ENCODE measurements around the gene CD28. TPM values are rescaled to one million over a fixed set of nuclear protein-coding genes. Genes with fewer than 3 reads are reported as not detected.
A peak's percentile ranks its signal among the peaks of the same experiment; 100 is the strongest.

CD28 gene
- polyA plus RNA-seq (ENCODE audit: insufficient read length in 4 of 4) = 1 to 10 TPM in 3 of 4 donors, under 1 TPM in 1; 0.98 to 2.5 (median 1.4) TPM

DNA sequence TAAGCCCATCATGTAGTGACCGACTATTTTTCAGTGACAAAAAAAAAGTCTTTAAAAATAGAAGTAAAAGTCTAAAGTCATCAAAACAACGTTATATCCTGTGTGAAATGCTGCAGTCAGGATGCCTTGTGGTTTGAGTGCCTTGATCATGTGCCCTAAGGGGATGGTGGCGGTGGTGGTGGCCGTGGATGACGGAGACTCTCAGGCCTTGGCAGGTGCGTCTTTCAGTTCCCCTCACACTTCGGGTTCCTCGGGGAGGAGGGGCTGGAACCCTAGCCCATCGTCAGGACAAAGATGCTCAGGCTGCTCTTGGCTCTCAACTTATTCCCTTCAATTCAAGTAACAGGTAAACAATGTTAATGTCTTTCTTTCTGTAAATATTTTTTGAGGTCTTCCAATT is at the start of gene CD28:
TSS of gene CD28 (plus strand) at position 237 of the 400 bp plus-strand sequence. CDS start at position 295, 58 bp downstream.
- no peak for DNase-seq (ENCODE audit: low read depth in 4 of 4, low spot score in 2 of 4)

DNA sequence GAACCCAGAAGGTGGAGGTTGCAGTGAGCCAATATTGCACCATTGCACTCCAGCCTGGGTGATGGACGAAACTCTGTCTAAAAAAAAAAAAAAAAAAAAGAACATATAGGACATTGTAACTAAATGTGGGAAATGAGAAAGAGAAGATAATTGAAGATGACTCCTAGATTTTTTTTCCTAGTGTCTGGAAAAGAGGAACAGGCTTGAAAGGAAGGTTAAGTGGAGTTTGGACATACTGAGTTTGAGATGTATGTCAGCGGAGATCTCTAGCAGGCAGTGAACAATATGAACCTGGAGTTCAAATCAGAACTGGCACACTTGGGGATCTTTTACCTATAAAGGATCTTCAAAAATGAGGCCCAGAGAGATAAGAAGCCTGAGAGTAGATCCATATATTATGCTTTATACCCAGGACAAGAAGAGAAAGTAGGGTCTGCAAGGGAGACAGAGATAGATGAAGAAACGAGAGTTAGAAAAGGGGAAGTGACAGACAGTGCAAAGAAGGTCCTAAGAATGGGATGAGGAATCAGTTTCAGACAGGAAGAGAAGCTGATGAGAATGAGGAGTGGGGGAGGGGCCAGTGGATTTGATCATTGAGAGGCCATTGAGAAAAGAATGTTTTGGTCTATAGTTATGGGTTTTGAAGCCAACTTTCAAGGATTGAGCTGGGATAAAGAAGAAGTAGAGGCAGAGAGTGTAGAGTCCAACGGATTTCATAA is 46.9 kb upstream of the CD28 start:
- DNase-seq (ENCODE audit: low read depth in 4 of 4, low spot score in 2 of 4) = no peak

DNA sequence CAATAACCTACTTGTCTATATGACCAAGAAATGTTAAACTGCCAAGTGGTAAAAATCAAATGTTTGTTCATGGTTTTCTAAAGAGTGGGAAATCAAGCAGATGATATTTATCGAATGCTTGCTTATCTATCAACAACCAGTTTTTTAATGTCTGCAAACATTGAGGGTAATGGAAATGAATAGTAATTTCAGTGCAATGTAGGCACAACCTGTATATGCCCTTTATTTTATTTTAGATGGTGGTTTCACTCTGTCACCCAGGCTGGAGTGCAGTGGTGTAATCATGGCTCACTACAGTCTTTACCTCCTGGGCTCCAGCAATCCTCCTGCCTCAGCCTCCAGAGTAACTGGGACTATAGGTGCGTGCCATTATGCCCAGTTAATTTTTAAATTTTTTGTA is 46.0 kb upstream of the CD28 start:
- DNase-seq (ENCODE audit: low read depth in 4 of 4, low spot score in 2 of 4) = no peak

DNA sequence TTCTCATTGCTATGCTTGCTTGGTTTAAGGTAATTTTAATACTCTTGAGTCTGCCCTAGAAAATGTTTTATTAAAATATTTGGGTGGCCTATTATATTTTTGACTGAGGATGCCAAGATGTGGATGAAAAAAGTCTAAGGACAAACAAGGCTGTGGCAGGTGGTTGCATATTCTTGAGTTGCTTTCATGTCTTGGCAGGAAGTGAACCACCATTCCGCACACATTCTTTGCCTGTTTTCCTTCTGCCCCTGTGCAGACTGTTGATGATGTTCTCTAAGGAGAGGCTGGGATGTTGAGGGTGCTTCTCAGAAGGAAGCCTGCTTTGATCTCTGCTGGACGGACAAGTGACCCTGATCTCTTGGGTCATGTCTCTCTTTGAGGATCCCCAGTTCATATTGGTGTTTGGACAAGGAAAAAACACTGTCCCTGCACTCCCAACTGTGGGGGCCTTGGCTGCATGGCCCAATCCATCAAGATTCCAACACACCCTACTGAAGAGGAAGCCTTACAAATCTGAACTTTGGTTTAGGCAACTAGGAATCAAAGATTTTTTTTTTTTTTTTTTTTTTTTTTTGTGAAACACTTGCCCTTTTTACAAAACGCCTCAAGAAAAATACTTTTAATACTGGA is 45.0 kb upstream of the CD28 start:
- DNase-seq (ENCODE audit: low read depth in 4 of 4, low spot score in 2 of 4) = no peak

DNA sequence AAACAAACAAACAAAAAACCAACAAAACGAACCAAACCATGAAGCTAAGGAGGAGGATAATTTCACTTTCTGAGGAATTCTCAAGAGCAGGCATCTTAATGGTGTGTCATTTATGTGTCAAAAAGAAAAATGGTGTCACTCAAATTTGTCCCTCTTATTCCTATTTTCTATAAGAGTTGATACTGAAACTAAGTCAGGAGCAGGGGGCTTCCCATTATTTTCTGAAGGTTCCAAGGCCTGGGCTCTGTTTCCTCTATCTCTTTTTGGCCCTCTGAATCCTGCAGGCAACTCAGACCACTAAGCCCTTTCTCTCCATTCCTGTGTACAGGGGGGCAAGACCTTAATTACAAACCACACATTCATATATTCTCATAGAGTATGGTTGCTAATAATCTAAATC is 44.0 kb upstream of the CD28 start:
- no peak for DNase-seq (ENCODE audit: low read depth in 4 of 4, low spot score in 2 of 4)

DNA sequence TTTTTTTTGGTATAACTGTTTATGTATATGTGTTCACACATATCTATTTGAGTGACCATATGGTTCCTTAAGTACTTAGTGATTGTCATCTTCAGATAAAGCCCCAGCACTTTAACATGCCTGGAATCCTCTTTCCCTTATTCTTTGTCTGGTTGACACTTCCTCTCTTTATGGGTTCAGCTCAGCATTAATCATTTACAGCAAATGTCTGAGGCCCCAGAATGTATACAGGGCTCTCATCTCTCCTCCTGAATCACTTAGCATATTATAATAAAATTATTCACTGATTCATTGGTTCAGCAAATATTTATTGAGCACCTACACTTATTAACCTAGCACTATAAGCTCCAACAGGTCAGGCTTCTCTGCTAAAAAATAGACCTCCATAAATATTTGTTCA is 43.5 kb upstream of the CD28 start:
- no peak for DNase-seq (ENCODE audit: low read depth in 4 of 4, low spot score in 2 of 4)

DNA sequence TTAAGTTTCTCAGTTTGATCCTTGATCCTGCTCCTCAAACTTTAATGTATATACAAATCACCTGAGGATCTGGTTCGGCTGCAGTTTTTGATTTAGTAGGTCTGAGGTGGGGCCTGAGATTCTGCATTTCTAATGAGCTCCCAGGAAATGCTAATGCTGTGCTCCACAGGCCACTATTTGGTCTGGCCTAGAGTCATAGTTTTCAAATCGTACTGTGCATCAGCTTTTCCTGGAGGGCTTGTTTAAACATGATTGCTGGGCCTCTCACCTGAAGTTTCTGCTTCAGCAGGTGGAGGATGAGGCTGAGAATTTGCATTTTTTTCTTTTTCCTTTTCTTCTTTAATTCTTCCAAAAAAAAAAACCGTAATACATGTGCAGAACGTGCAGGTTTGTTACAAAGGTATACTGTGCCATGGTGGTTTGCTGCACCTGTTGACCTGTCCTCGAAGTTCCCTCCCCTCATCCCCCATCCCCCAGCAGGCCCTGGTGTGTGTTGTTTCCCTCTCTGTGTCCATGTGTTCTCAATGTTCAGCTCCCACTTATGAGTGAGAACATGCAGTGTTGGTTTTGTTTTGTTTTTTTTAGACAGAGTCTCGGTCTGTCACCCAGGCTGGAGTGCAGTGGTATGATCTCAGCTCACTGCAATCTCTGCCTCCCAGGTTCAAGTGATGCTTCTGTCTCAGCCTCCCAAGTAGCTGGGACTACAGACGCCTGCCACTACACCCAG is 42.2 kb upstream of the CD28 start:
- no peak for DNase-seq (ENCODE audit: low read depth in 4 of 4, low spot score in 2 of 4)

DNA sequence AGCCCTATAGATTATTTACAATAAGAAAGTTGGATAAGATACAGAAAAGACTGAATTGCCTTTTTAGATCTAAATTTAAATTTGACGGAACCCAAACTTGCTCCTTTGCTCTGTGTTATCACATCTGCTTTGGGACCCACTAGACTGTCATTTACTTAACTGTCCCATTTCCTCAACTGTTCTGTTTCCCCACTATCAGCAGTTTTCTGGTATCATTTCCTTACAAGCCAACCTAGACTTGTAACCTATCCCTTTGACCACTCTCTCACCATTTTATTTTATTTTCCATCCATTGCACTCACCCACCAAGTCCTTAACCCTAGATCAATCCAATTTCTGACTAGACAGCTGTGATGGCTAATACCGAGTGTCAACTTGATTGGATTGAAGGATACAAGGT is 38.6 kb upstream of the CD28 start:
- no peak for DNase-seq (ENCODE audit: low read depth in 4 of 4, low spot score in 2 of 4)

DNA sequence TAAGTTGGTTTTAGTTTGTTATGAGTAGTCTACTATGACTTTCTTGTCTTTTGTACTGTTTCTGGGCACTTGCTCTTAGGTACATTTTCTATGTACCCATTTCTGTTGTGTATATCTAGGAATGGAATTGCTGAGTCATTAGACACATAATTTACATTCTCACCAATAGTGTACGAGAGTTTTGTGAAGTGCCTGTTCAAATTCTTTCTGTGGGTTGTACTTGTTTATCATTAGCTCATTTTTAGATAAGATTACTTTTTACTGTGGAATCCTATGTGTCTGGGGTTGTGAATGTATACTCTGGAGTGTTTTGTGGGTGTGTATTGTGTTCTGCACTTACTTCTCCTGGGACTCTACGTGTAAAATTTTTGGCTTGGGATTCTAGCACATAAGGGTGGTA is 36.6 kb upstream of the CD28 start:
- no peak for DNase-seq (ENCODE audit: low read depth in 4 of 4, low spot score in 2 of 4)

DNA sequence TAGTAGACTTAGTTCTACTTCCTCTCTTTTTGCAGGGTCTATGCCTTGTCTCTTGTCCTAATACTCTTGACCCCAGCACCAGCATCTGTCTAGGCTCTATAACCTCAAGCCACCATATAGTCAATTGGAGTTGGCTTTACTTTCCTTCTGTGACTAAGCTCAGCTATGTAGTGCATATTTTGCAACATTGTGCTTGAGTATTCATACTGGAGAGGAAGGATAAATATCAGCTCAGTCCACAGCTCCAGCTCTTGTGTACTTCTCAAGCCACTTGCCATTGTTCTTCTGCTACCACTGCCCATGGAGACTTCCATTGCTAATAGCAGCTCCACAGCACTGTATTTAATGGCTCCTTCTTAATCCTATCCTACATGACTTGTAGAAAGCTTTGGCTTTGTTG is 35.5 kb upstream of the CD28 start:
- no peak for DNase-seq (ENCODE audit: low read depth in 4 of 4, low spot score in 2 of 4)

DNA sequence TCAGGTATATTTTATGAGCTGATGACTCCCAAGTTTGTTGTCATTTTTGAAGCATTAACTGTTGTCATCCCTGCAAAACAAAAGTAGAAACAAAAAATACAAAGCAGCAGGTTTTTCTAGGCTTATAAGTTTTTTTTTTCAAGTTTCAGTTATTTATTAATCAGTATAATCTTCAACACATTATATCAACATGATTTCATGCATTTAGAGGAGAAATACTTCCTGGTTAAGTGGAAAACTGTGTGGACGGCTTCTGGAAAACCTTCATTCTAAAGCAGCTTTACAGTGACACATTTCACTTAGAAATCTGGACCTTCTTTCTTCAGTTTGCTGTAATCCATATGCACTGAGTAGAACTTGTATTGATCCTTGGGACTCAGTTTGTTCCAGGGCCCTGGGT is 34.6 kb upstream of the CD28 start:
- DNase-seq (ENCODE audit: low read depth in 4 of 4, low spot score in 2 of 4) = no peak

DNA sequence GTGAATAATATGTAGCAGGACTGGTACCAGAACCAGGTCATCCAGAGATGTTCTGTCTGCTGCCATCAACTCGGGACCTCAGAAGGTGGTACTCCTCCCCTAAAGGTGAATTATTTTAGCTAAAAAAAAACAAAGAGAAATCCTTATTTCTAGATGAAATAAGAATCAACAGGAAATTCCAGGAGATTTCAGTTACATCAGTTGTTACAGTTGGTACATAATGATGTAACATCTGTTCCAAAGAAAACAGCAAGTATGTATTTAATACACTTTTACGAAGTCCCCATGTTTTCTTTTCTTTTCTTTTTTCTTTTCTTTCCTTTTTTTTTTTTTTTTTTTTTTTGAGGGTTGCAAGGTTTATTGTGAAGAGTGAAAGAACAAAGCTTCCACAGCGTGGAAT is 33.6 kb upstream of the CD28 start:
- DNase-seq (ENCODE audit: low read depth in 4 of 4, low spot score in 2 of 4) = no peak

DNA sequence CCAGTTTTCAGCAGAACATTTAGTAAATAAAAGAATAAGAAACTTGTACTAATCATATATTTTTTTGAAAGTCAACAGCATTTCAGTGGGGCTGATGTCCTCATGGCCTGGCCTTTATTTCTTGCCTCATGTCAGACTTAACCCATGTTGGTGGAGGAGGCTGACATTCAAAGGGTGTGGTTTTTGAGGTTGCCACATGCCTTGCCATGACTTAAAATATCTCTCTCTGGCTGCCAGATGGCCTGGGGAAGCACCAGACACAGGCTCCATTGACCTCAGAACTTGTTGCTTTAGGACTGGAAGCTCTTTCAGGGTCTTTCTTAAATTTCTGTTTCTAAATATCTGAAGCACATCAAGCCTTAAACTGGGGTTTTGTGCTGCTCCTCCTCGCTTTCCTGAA is 32.5 kb upstream of the CD28 start:
- no peak for DNase-seq (ENCODE audit: low read depth in 4 of 4, low spot score in 2 of 4)

DNA sequence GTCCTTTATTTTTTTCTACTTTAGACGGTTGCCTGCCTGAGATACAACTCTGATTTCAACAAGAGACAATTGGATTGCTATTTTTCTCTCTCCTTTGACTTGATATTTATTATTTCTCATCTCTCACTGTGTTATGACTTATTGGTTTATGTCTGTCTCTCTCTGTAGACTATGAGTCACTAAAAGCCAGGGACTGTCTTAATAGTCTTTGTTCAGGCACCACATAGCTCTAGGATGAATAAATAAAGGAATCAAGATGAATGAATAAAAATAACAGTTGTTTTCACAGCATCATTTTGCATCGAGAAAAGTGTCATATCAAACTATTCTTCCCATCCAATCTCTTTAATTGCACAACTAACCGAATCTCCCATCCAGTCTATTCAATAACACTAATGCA is 31.4 kb upstream of the CD28 start:
- DNase-seq (ENCODE audit: low read depth in 4 of 4, low spot score in 2 of 4) = no peak

DNA sequence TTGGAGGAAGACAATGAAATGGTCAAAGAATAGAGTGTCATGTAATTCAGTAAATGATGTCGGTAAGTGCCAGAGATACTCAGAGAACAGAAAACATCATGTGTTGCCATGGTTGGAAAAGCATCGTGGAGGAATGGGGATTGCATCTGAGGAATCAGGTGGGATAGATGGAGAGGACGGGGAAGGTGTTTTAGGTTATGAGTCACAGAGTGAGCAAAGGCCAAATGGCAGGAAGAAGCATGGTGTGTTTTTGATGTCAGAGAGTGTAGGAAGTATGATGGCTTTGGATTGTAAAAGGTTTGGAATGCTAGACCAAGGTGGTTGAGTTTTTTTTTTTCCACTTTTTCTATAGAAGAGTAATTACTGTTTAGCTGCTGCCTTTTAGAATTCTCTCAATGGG is 27.5 kb upstream of the CD28 start:
- no peak for DNase-seq (ENCODE audit: low read depth in 4 of 4, low spot score in 2 of 4)

DNA sequence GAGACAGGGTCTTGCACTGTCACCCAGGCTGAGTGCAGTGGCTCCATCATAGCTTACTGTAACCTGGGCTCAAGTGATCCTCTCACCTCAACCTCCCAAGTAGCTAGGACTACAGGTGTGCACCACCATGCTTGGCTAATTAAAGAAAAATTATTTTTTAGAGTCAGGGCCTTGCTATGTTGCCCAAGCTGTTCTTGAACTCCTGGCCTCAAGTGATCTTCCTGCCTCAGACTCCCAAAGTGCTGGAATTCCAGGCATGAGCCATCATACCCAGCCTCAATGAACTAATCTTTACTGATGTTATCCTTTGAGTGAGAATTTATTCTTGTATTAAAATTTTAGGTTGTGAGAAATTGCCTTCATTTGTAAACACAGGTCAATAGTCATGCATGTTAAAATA is 27.0 kb upstream of the CD28 start:
- no peak for DNase-seq (ENCODE audit: low read depth in 4 of 4, low spot score in 2 of 4)

DNA sequence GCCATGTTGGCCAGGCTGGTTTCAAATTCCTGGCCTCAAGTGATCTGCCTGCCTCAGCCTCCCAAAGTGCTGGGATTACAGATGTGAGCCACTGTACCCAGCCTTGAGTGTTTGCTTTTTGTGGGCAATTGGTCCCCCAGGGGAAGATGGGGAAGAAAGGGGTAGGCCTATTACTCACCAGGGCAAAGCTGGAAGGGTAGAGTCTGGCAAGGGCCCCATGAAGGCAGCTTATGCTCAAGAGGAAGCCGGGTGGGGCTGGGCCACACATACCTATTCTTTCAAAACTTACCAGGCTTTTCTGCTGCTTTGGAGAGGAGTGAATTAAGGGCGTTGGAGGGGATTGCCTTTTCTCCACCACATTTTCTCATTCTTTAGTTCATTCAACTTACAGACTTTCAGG is 24.5 kb upstream of the CD28 start:
- no peak for DNase-seq (ENCODE audit: low read depth in 4 of 4, low spot score in 2 of 4)

DNA sequence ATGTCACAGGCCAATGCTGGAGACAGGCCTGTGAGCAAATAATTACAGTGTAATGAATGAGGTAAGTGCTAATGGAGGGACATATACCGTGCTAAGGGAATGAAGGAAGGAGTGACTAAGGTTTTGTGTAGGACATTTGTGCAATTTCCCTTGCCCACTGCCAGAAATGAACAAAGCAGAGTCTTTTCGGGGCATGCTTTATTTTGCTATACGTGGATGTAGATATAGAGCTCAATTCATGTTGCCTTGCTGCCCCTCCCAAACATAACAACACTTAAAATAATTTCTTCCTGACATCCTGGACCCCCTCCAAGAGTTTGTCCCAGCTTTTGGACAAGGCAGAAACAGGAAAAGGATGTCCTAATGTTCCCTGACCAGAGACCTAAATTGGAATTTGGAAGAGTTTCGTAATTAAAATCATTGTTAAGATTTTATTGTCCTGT is 23.7 kb upstream of the CD28 start:
- DNase-seq (ENCODE audit: low read depth in 4 of 4, low spot score in 2 of 4) = peak in 2 of 4 donors; percentile 38 to 43

DNA sequence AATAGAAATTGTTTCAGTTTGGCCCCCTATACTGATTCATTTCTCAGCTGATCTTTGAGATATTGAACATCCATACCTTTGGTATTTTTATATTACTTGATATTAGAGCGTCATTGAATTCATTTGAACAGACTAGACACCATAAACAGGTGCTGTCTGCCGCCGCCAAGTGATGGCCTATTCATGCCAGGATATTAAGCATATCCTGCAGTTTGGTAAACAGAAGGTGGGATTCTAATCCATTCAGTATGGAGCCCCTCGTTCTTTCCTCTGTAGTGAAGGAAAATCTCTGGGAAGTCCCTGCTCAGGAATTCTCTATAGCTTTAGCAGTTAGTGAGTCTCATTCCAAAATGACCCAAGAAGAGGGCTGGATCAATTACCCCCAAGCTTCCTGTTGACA is 23.0 kb upstream of the CD28 start:
- DNase-seq (ENCODE audit: low read depth in 4 of 4, low spot score in 2 of 4) = no peak

DNA sequence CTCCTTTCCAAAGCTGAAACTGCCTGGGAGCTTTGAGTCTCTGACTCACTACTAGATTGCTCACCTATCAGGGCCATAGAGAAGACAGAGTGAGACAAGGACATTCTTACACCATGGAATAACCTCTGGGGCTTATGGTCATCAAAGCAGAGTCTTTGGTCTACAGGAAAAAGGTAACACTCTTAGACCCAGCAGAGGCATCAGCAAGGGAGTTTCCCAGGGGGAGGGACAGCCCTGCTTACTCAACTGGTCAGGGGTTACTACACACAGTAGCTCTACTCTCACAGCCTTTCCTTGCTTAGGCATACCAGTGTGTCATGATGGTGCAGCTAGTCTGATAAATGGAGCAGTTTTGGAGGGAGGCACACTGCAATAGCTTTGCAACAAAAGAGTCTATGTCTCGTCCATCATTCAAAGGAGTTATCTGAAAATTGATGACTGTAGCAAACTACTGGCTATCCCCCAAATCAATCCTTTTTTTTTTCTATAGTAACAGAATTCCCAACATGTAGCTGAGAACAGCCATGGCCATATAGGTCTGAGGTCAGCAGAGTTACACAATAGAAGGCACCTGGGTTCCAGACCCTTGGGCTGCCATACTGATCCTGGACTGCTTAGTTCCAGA is 22.4 kb upstream of the CD28 start:
- DNase-seq (ENCODE audit: low read depth in 4 of 4, low spot score in 2 of 4) = no peak

DNA sequence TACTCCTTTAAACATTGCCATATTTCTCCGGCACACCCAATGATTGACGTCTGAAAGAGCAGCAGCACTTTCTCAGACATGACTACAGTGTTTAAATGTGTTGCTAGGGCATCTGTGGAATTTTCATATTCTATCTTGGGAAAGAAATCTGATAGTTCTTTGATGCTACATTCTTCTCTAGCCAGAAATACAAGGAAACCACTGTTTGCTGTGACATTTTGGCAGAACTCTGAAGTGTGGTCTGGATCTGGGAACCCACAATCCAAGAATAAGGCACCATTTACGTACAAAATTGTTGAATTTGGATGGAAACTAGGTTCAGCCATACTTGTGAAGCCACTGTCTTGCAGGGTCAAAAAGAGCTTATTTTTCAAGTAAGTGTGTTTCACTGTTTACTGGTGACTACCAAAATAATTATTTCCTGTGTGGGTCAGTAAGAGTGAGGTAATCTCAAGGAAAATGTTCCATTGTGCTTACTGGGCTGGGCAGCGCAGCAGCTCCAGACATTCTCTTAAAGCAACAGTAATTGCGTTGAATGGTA is 21.3 kb upstream of the CD28 start:
- no peak for DNase-seq (ENCODE audit: low read depth in 4 of 4, low spot score in 2 of 4)

Measured in left renal cortex interstitium (tissue), 4 donors.